Neural progenitor cell (in vitro differentiated cells): ENCODE data around the gene BZW1. TPM values are rescaled to one million over a fixed set of nuclear protein-coding genes. Genes with fewer than 3 reads are reported as not detected.

Source experiments
- DNase-seq: peaks from one replicate; pipeline ENCODE4 v3.0.0-alpha.2; 2016; ENCODE audit warnings: low spot score
- H2AFZ ChIP-seq: fragments of 200-600 bp; sonication (generic); replicated peaks from 2 replicates; pipeline ENCODE4 v1.6.1; 2016; ENCODE audit warnings: antibody characterized with exemption
- H3F3A ChIP-seq: fragments of 200-600 bp; sonication (generic); 2 replicates; pipeline ENCODE4 v1.6.1; 2016; ENCODE audit warnings: antibody characterized with exemption, low read depth
- H3K27ac ChIP-seq: fragments of 200-600 bp; sonication (generic); 2 replicates; pipeline ENCODE4 v1.5.1; 2016; ENCODE audit warnings: mild to moderate bottlenecking
- H3K27me3 ChIP-seq: fragments of 200-600 bp; sonication (generic); 2 replicates; pipeline ENCODE4 v1.6.1; 2016; ENCODE audit warnings: mild to moderate bottlenecking, moderate library complexity
- H3K36me3 ChIP-seq: fragments of 200-600 bp; sonication (generic); 2 replicates; pipeline ENCODE4 v1.5.1; 2016
- H3K4me1 ChIP-seq: fragments of 200-600 bp; sonication (generic); 2 replicates; pipeline ENCODE4 v1.6.1; 2016; ENCODE audit warnings: mixed run types
- H3K4me2 ChIP-seq: fragments of 200-600 bp; sonication (generic); 2 replicates; pipeline ENCODE4 v1.6.1; 2016
- H3K4me3 ChIP-seq: fragments of 200-600 bp; sonication (generic); 2 replicates; pipeline ENCODE4 v1.5.1; 2016
- H3K79me2 ChIP-seq: fragments of 200-600 bp; sonication (generic); 2 replicates; pipeline ENCODE4 v1.6.1; 2016; ENCODE audit warnings: low read depth
- H3K9ac ChIP-seq: fragments of 200-600 bp; sonication (generic); 2 replicates; pipeline ENCODE4 v1.6.1; 2016
- H3K9me3 ChIP-seq: fragments of 200-600 bp; sonication (generic); 2 replicates; pipeline ENCODE4 v1.5.1; 2016; ENCODE audit warnings: low read depth
- H4K20me1 ChIP-seq: fragments of 200-600 bp; sonication (generic); 2 replicates; pipeline ENCODE4 v1.6.1; 2016; ENCODE audit warnings: low read depth
- H3K27ac Mint-ChIP-seq: 3 replicates; pipeline ENCODE4 v1.8.0; 2021; ENCODE audit warnings: mixed read lengths
- H3K27me3 Mint-ChIP-seq: 2 replicates; pipeline ENCODE4 v1.8.0; 2022; ENCODE audit warnings: low read depth, mild to moderate bottlenecking, inconsistent platforms, moderate library complexity, mixed read lengths; ENCODE audit not compliant: insufficient read depth
- H3K36me3 Mint-ChIP-seq: 3 replicates; pipeline ENCODE4 v1.8.0; 2021; ENCODE audit warnings: mixed read lengths
- H3K4me1 Mint-ChIP-seq: 3 replicates; pipeline ENCODE4 v1.8.0; 2021; ENCODE audit warnings: mixed read lengths
- H3K4me3 Mint-ChIP-seq: 3 replicates; pipeline ENCODE4 v1.8.0; 2021; ENCODE audit warnings: mild to moderate bottlenecking, moderate library complexity, mixed read lengths
- H3K9me3 Mint-ChIP-seq: 3 replicates; pipeline ENCODE4 v1.8.0; 2020; ENCODE audit warnings: mixed read lengths
- EZH2 ChIP-seq: fragments of 200-600 bp; sonication (generic); IDR thresholded peaks from 2 replicates; pipeline ENCODE4 v1.6.1; 2017; ENCODE audit warnings: antibody characterized with exemption, mild to moderate bottlenecking, moderate library complexity
- EZH2phosphoT487 ChIP-seq: fragments of 200-600 bp; sonication (generic); IDR thresholded peaks from 2 replicates; pipeline ENCODE4 v1.6.1; 2017; ENCODE audit warnings: antibody characterized with exemption
- total RNA-seq: library from RNA; depleted of rRNA; stranded (reverse); fragments of >200 nt; gene quantifications from 2 replicates; pipeline ENCODE4 v1.2.3, GENCODE V29; 2015; ENCODE audit warnings: low replicate concordance
- TF ChIP-seq, protein P1 (sequence below): fragments of 200-600 bp; sonication (generic); IDR thresholded peaks from 2 replicates; pipeline ENCODE4 v1.5.1; 2017; ENCODE audit warnings: antibody characterized with exemption, mild to moderate bottlenecking

BZW1 gene
- total RNA-seq, result 374 and 421 TPM in 2 replicates

- peak; percentile 99 for DNase-seq
- H3K9ac ChIP-seq, result peak within 1 kb of the TSS; percentile 99
- H3K79me2 ChIP-seq, result peaks cover 49% of the 10 kb centered on the region
- H3K36me3 Mint-ChIP-seq, result peaks cover 7% of the 10 kb centered on the region
- H3K27ac ChIP-seq, result peak within 1 kb of the TSS; percentile 96
- H3K4me3 Mint-ChIP-seq, result peak within 1 kb of the TSS; percentile 98
- H2AFZ ChIP-seq, result peak within 1 kb of the TSS; percentile 85
- no peaks in the 10 kb centered on the region for H3K27me3 ChIP-seq
- peaks cover 30% of the 10 kb centered on the region for H3K36me3 ChIP-seq
- H3K27ac Mint-ChIP-seq, result peak within 1 kb of the TSS; percentile 99
- H3K4me3 ChIP-seq, result peak within 1 kb of the TSS; percentile 96
- no peaks in the 10 kb centered on the region for H3K9me3 Mint-ChIP-seq
- peaks cover 5% of the 10 kb centered on the region for H3K27me3 Mint-ChIP-seq
- peaks cover 17% of the 10 kb centered on the region for H3K4me1 ChIP-seq
- H3K9me3 ChIP-seq, result no peaks in the 10 kb centered on the region
- peak within 1 kb of the TSS; percentile 96 for H3K4me2 ChIP-seq
- TF ChIP-seq, protein P1, sequence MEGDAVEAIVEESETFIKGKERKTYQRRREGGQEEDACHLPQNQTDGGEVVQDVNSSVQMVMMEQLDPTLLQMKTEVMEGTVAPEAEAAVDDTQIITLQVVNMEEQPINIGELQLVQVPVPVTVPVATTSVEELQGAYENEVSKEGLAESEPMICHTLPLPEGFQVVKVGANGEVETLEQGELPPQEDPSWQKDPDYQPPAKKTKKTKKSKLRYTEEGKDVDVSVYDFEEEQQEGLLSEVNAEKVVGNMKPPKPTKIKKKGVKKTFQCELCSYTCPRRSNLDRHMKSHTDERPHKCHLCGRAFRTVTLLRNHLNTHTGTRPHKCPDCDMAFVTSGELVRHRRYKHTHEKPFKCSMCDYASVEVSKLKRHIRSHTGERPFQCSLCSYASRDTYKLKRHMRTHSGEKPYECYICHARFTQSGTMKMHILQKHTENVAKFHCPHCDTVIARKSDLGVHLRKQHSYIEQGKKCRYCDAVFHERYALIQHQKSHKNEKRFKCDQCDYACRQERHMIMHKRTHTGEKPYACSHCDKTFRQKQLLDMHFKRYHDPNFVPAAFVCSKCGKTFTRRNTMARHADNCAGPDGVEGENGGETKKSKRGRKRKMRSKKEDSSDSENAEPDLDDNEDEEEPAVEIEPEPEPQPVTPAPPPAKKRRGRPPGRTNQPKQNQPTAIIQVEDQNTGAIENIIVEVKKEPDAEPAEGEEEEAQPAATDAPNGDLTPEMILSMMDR, result no peak
- TF ChIP-seq EZH2phosphoT487 (no peak), EZH2 (no peak)
- H4K20me1 ChIP-seq, result peaks cover 48% of the 10 kb centered on the region
- peaks cover 30% of the 10 kb centered on the region for H3K4me1 Mint-ChIP-seq
- H3F3A ChIP-seq, result no peaks in the 10 kb centered on the region
Observed at GRCh38 chr2:200811333-200812121, at the start of gene BZW1. Gene BZW1 (plus strand): TSS chr2:200811910. CDS start chr2:200813218, 1,308 bp downstream.

GRCh38 chr2:200762127-200762526, 49.6 kb upstream of the BZW1 start:
- Histone ChIP-seq H3K4me1 (peaks cover 4% of the 10 kb centered on the region), H3K79me2 (no peaks in the 10 kb centered on the region), H3K4me2 (no peak overlapping the region), H3K27ac (no peak overlapping the region), H4K20me1 (no peaks in the 10 kb centered on the region), H2AFZ (no peak overlapping the region), H3K4me3 (no peak overlapping the region), H3K36me3 (no peaks in the 10 kb centered on the region), H3F3A (no peaks in the 10 kb centered on the region), H3K9ac (no peak overlapping the region), H3K27me3 (no peaks in the 10 kb centered on the region), H3K9me3 (no peaks in the 10 kb centered on the region)
- DNase-seq, result no peak
- Mint-ChIP-seq H3K9me3 (no peaks in the 10 kb centered on the region), H3K36me3 (no peaks in the 10 kb centered on the region), H3K27me3 (peaks cover 3% of the 10 kb centered on the region), H3K27ac (no peak overlapping the region), H3K4me3 (no peak overlapping the region), H3K4me1 (no peaks in the 10 kb centered on the region)
- TF ChIP-seq, protein P1, result no peak
- TF ChIP-seq EZH2phosphoT487 (no peak), EZH2 (no peak)

DNA sequence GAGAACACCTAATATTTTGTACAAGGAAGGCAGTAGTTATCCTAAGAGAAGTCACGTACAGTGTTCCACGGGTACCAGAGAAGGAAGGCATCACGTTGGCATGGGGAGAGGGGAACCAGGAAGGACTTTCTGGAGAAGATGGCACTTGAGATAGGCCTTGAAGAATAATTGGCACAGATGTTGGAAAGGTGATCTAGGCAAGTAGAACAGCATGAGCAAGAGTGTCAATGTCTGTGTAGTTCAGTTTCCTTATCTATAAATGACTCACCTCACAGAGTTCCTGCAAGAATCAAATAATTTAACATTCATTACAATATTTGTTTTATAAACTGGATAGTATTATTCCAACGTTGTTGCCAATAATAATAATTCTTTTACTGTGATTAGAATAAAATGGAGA, 48.3 kb upstream of the BZW1 start:
- Histone ChIP-seq H3F3A (no peaks in the 10 kb centered on the region), H3K4me3 (no peak overlapping the region), H3K36me3 (no peaks in the 10 kb centered on the region), H4K20me1 (no peaks in the 10 kb centered on the region), H3K9me3 (no peaks in the 10 kb centered on the region), H3K27me3 (no peaks in the 10 kb centered on the region), H3K9ac (no peak overlapping the region), H3K27ac (no peak overlapping the region), H3K79me2 (no peaks in the 10 kb centered on the region), H3K4me1 (peaks cover 4% of the 10 kb centered on the region), H2AFZ (no peak overlapping the region), H3K4me2 (no peak overlapping the region)
- peaks cover 3% of the 10 kb centered on the region for H3K27me3 Mint-ChIP-seq
- H3K9me3 Mint-ChIP-seq, result no peaks in the 10 kb centered on the region
- no peaks in the 10 kb centered on the region for H3K4me1 Mint-ChIP-seq
- TF ChIP-seq, protein P1, result no peak
- TF ChIP-seq EZH2phosphoT487 (no peak), EZH2 (no peak)
- H3K27ac Mint-ChIP-seq, result no peak overlapping the region
- no peak for DNase-seq
- no peak overlapping the region for H3K4me3 Mint-ChIP-seq
- no peaks in the 10 kb centered on the region for H3K36me3 Mint-ChIP-seq
